ENCODE results near the gene PRSS16. TPM values are rescaled to one million over a fixed set of nuclear protein-coding genes. Genes with fewer than 3 reads are reported as not detected.

Gene PRSS16
- total RNA-seq, 3 donors from 2014 or later: 0.80 to 31.0 (median 12.8) TPM

DNA sequence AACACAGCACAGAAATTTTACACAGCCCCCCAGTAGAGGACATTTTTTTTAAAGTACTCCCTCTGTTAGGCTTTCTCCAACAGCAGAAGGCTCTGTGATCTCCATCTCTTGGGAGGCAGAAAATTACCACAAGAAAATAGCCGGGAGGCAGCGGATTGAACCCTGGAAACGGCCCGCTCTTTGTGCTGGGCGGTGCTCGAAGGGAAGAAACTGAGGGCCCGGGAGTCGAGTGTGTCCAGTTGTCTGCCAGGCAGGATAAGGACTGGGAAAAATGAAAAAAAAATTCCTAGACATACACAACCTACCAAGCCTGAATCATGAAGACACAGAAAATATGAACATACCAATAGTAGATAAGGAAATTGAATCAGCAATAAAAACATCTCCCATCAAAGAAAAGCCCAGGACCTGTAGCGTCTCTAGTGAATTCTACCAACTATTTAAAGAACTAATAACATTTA, 33.1 kb downstream of the PRSS16 start:
- intact Hi-C loops (cut with DNase I; ENCODE audit: low total_unique reads): no loop called here
- DNase-seq (ENCODE audit: low spot score in 2 of 2): no peak
- no peak for TF ChIP-seq POLR2AphosphoS5 (IDR thresholded peaks at IDR 0.05)
- no peak for TF ChIP-seq POLR2A (IDR thresholded peaks at IDR 0.05)
- TF ChIP-seq CTCF (IDR thresholded peaks at IDR 0.05): no peak
- Histone ChIP-seq H3K27ac (no peak overlapping the region), H3K9me3 (peaks cover 0 to 17% of the 10 kb centered on the region in 2 donors), H3K36me3 (no peaks in the 10 kb centered on the region), H3K27me3 (peaks cover 0 to 95% of the 10 kb centered on the region in 2 donors), H3K4me3 (no peak overlapping the region), H3K4me1 (no peaks in the 10 kb centered on the region)

GRCh38 chr6:27281105-27281539, 33.6 kb downstream of the PRSS16 start:
- TF ChIP-seq POLR2A (IDR thresholded peaks at IDR 0.05): no peak
- no peak for TF ChIP-seq POLR2AphosphoS5 (IDR thresholded peaks at IDR 0.05)
- TF ChIP-seq CTCF (IDR thresholded peaks at IDR 0.05): no peak
- Histone ChIP-seq H3K27me3 (peaks cover 0 to 95% of the 10 kb centered on the region in 2 donors), H3K4me1 (no peaks in the 10 kb centered on the region), H3K9me3 (peaks cover 0 to 17% of the 10 kb centered on the region in 2 donors), H3K27ac (no peak overlapping the region), H3K36me3 (no peaks in the 10 kb centered on the region), H3K4me3 (no peak overlapping the region)
- intact Hi-C loops (cut with DNase I; ENCODE audit: low total_unique reads): no loop called here
- no peak for DNase-seq (ENCODE audit: low spot score in 2 of 2)

DNA sequence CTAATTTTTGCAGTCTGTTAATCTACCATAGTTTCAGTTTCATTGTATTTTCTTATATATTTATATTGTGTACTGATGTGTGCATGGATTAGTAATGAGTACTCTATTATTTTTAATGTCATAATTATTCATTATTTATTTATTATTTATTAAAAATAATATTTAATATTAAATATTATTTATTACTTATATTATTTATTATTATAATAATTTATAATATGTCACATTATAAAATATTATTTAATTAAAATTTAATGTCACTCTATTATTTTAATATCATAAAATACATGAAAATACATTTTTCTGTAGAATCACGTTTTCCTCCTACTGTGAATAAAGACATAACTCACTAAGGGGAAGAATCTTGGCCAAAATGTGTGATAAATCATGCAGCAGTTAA, 34.1 kb downstream of the PRSS16 start:
- Histone ChIP-seq H3K4me1 (no peaks in the 10 kb centered on the region), H3K36me3 (no peaks in the 10 kb centered on the region), H3K4me3 (no peak overlapping the region), H3K27ac (no peak overlapping the region), H3K27me3 (peaks cover 0 to 95% of the 10 kb centered on the region in 2 donors), H3K9me3 (peaks cover 0 to 17% of the 10 kb centered on the region in 2 donors)
- DNase-seq (ENCODE audit: low spot score in 2 of 2): no peak
- TF ChIP-seq POLR2A (IDR thresholded peaks at IDR 0.05) (no peak), CTCF (IDR thresholded peaks at IDR 0.05) (no peak), POLR2AphosphoS5 (IDR thresholded peaks at IDR 0.05) (no peak)
- intact Hi-C loops (cut with DNase I; ENCODE audit: low total_unique reads): no loop called here

GRCh38 chr6:27283279-27283678, 35.8 kb downstream of the PRSS16 start:
- intact Hi-C loops (cut with DNase I; ENCODE audit: low total_unique reads): no loop called here
- Histone ChIP-seq H3K27me3 (peaks cover 0 to 95% of the 10 kb centered on the region in 2 donors), H3K4me1 (no peaks in the 10 kb centered on the region), H3K36me3 (no peaks in the 10 kb centered on the region), H3K4me3 (no peak overlapping the region), H3K27ac (no peak overlapping the region), H3K9me3 (peaks cover 0 to 17% of the 10 kb centered on the region in 2 donors)
- TF ChIP-seq POLR2AphosphoS5 (IDR thresholded peaks at IDR 0.05) (no peak), CTCF (IDR thresholded peaks at IDR 0.05) (no peak), POLR2A (IDR thresholded peaks at IDR 0.05) (no peak)
- no peak for DNase-seq (ENCODE audit: low spot score in 2 of 2)

- no peak overlapping the region for H3K27ac ChIP-seq
- intact Hi-C loops (cut with DNase I; ENCODE audit: low total_unique reads): no loop called here
- no peak for DNase-seq (ENCODE audit: low spot score in 2 of 2)
- no peak overlapping the region for H3K4me3 ChIP-seq
- no peaks in the 10 kb centered on the region for H3K36me3 ChIP-seq
- no peaks in the 10 kb centered on the region for H3K4me1 ChIP-seq
- H3K27me3 ChIP-seq: peaks cover 0 to 97% of the 10 kb centered on the region in 2 donors
- H3K9me3 ChIP-seq: peaks cover 0 to 24% of the 10 kb centered on the region in 2 donors
- TF ChIP-seq CTCF (IDR thresholded peaks at IDR 0.05) (no peak), POLR2AphosphoS5 (IDR thresholded peaks at IDR 0.05) (no peak), POLR2A (IDR thresholded peaks at IDR 0.05) (no peak)
These were observed 38.6 kb downstream of the PRSS16 start for GRCh38 chr6:27286141-27286540.
